GM23338 (cell line): Measurements from ENCODE around the gene SUSD3. TPM values are rescaled to one million over a fixed set of nuclear protein-coding genes. Genes with fewer than 3 reads are reported as not detected.

Experiments used
- ATAC-seq: fragments of 200-7000 bp; cut with Tn5 transposase; 3 replicates; pipeline ENCODE4 v1.9.1; 2020
- DNase-seq: peaks from one replicate; pipeline ENCODE4 v3.0.0-alpha.2; 2015; ENCODE audit warnings: low spot score
- H2AFZ ChIP-seq: fragments of 200-600 bp; sonication (generic); 2 replicates; pipeline ENCODE4 v1.8.0; 2016; ENCODE audit warnings: antibody characterized with exemption, mild to moderate bottlenecking, moderate library complexity
- H3F3A ChIP-seq: fragments of 200-600 bp; sonication (generic); replicated peaks from 2 replicates; pipeline ENCODE4 v1.8.0; 2017; ENCODE audit warnings: antibody characterized with exemption, mixed run types, low read depth
- H3K27ac ChIP-seq: fragments of 200-600 bp; sonication (generic); 2 replicates; pipeline ENCODE4 v1.6.1; 2016; ENCODE audit warnings: low read depth
- H3K27me3 ChIP-seq: fragments of 200-600 bp; sonication (generic); 2 replicates; pipeline ENCODE4 v1.8.0; 2016; ENCODE audit warnings: mild to moderate bottlenecking, mixed run types, moderate library complexity; ENCODE audit not compliant: insufficient read depth
- H3K36me3 ChIP-seq: fragments of 200-600 bp; sonication (generic); 2 replicates; pipeline ENCODE4 v1.8.0; 2016; ENCODE audit warnings: mild to moderate bottlenecking; ENCODE audit not compliant: insufficient read depth
- H3K4me1 ChIP-seq: fragments of 200-600 bp; sonication (generic); 2 replicates; pipeline ENCODE4 v1.8.0; 2016; ENCODE audit warnings: mild to moderate bottlenecking, moderate library complexity; ENCODE audit not compliant: insufficient read depth
- H3K4me2 ChIP-seq: fragments of 200-600 bp; sonication (generic); 2 replicates; pipeline ENCODE4 v1.7.1; 2017; ENCODE audit warnings: mixed run types
- H3K4me3 ChIP-seq: fragments of 200-600 bp; sonication (generic); 2 replicates; pipeline ENCODE4 v1.6.1; 2016; ENCODE audit warnings: mixed run types
- H3K79me2 ChIP-seq: fragments of 200-600 bp; sonication (generic); replicated peaks from 2 replicates; pipeline ENCODE4 v1.8.0; 2017; ENCODE audit warnings: mild to moderate bottlenecking; ENCODE audit not compliant: insufficient read depth
- H3K9me2 ChIP-seq: fragments of 200-600 bp; sonication (generic); 2 replicates; pipeline ENCODE4 v1.8.0; 2017; ENCODE audit not compliant: insufficient read depth
- H4K20me1 ChIP-seq: fragments of 200-600 bp; sonication (generic); replicated peaks from 2 replicates; pipeline ENCODE4 v1.8.0; 2017; ENCODE audit warnings: mild to moderate bottlenecking; ENCODE audit not compliant: insufficient read depth
- H3K27ac Mint-ChIP-seq: 2 replicates; pipeline ENCODE4 v1.8.0; 2020; ENCODE audit warnings: inconsistent platforms, mild to moderate bottlenecking, moderate library complexity, mixed read lengths
- H3K27me3 Mint-ChIP-seq: 3 replicates; pipeline ENCODE4 v1.8.0; 2022; ENCODE audit warnings: low read depth, mild to moderate bottlenecking, moderate library complexity, mixed read lengths, inconsistent platforms; ENCODE audit not compliant: insufficient read depth, poor library complexity
- H3K36me3 Mint-ChIP-seq: 3 replicates; pipeline ENCODE4 v1.8.0; 2021; ENCODE audit warnings: low read depth, mild to moderate bottlenecking, inconsistent platforms, moderate library complexity, mixed read lengths
- H3K4me1 Mint-ChIP-seq: 3 replicates; pipeline ENCODE4 v1.8.0; 2020; ENCODE audit warnings: mild to moderate bottlenecking, inconsistent platforms, mixed read lengths
- H3K4me3 Mint-ChIP-seq: 3 replicates; pipeline ENCODE4 v1.8.0; 2021; ENCODE audit warnings: moderate library complexity, mild to moderate bottlenecking, inconsistent platforms, mixed read lengths
- H3K9me3 Mint-ChIP-seq: 3 replicates; pipeline ENCODE4 v1.8.0; 2020; ENCODE audit warnings: moderate library complexity, mild to moderate bottlenecking, inconsistent platforms, mixed read lengths
- CREB1 ChIP-seq: fragments of 250-450 bp; sonication (Bioruptor Pico); IDR thresholded peaks from 2 replicates; pipeline ENCODE4 v1.5.0; 2020; ENCODE audit warnings: low read depth, mild to moderate bottlenecking, moderate library complexity
- EZH2 ChIP-seq: fragments of 200-600 bp; sonication (generic); IDR thresholded peaks from one replicate; pipeline ENCODE4 v1.8.0; 2017; ENCODE audit warnings: antibody characterized with exemption, mild to moderate bottlenecking, low read depth; ENCODE audit not compliant: unreplicated experiment
- JUNB ChIP-seq: IDR thresholded peaks from one replicate; pipeline ENCODE4 v1.6.1; 2016; ENCODE audit warnings: antibody characterized with exemption; ENCODE audit not compliant: unreplicated experiment
- NANOG ChIP-seq: IDR thresholded peaks from 2 replicates; pipeline ENCODE4 v1.6.1; 2016; ENCODE audit warnings: antibody characterized with exemption, borderline replicate concordance
- POLR2AphosphoS5 ChIP-seq: IDR thresholded peaks from 2 replicates; pipeline ENCODE4 v1.6.1; 2016; ENCODE audit warnings: antibody characterized with exemption, low read depth
- STAT1 ChIP-seq: IDR thresholded peaks from one replicate; pipeline ENCODE4 v1.6.1; 2016; ENCODE audit warnings: antibody characterized with exemption; ENCODE audit not compliant: unreplicated experiment
- ZNF114 ChIP-seq: fragments of 250-450 bp; sonication (Bioruptor Pico); IDR thresholded peaks from 2 replicates; pipeline ENCODE4 v1.5.0; 2020; ENCODE audit warnings: mild to moderate bottlenecking, moderate library complexity
- ZNF331 ChIP-seq: fragments of 250-450 bp; sonication (Bioruptor Pico); IDR thresholded peaks from 2 replicates; pipeline ENCODE4 v1.5.0; 2020; ENCODE audit warnings: low read depth, mild to moderate bottlenecking, moderate library complexity
- polyA plus RNA-seq: library from polyadenylated mRNA; unstranded; fragments of >200 nt; fragmentation: Nextera tagmentation; extraction: Ambion mirVana; gene quantifications from 2 replicates; pipeline ENCODE4 v1.2.1, GENCODE V29; 2016
- total RNA-seq: library from RNA; depleted of rRNA; stranded (reverse); fragments of >200 nt; shearing (Covaris generic); gene quantifications from 2 replicates; pipeline ENCODE4 v1.2.3, GENCODE V29; 2014
- TF ChIP-seq, protein P1 (sequence below), 2 experiments: fragments of 200-600 bp in 1 of 2; sonication (generic) in 1 of 2; conservative IDR thresholded peaks; 2 replicates each; pipeline versions ENCODE4 v1.5.1 to v1.6.1; 2016 to 2017; ENCODE audit warnings: antibody characterized with exemption in 2 of 2, low read depth in 2 of 2, mild to moderate bottlenecking in 2 of 2, moderate library complexity in 1 of 2
- TF ChIP-seq, protein P2 (sequence below): IDR thresholded peaks from one replicate; pipeline ENCODE4 v1.6.1; 2018; ENCODE audit warnings: antibody characterized with exemption; ENCODE audit not compliant: unreplicated experiment

Gene SUSD3
- total and polyA plus RNA-seq, 2 experiments from 2014 or later = 6.9 to 20.1 TPM

DNA sequence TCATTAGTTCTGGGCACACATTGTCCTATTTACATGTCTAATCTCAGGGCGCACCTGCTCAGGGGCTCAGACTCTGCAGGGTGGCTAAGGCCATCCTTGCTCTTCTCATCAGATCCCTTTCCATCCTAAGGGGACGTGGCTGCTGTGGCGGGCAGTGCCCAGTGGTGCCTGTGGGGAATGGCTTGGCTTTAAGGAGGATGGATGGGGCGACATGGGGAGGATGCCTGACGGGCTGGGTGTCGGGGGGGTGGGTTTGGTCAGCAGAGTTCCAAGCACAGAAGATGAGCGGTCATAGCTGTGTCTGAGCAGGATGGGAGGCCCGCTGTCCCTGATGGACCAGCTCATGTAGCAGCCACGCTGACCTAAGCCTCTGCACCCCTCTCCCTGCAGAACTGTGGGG lies 40.9 kb upstream of the SUSD3 start (continued):
- TF ChIP-seq, protein P1, sequence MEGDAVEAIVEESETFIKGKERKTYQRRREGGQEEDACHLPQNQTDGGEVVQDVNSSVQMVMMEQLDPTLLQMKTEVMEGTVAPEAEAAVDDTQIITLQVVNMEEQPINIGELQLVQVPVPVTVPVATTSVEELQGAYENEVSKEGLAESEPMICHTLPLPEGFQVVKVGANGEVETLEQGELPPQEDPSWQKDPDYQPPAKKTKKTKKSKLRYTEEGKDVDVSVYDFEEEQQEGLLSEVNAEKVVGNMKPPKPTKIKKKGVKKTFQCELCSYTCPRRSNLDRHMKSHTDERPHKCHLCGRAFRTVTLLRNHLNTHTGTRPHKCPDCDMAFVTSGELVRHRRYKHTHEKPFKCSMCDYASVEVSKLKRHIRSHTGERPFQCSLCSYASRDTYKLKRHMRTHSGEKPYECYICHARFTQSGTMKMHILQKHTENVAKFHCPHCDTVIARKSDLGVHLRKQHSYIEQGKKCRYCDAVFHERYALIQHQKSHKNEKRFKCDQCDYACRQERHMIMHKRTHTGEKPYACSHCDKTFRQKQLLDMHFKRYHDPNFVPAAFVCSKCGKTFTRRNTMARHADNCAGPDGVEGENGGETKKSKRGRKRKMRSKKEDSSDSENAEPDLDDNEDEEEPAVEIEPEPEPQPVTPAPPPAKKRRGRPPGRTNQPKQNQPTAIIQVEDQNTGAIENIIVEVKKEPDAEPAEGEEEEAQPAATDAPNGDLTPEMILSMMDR (conservative IDR thresholded peaks at IDR 0.05; ENCODE audit: low read depth in 2 of 2) = no peak
- TF ChIP-seq EZH2 = no peak

DNA sequence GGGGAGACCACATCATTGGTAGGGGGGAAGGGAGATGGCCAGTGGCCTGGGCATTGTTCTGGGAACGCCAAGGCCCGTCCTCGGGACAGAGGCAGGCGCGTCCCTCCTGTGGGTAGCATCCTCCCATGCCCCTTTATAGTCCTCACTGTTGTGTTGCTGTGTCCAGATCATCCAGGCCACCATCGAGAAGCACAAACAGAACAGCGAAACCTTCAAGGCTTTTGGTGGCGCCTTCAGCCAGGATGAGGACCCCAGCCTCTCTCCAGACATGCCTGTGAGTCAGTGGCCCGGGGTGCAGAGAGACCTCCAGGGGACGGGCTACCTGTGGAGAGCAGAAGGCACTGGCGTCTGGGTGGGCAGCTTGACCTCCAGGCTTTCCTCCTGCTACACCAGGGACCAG lies 38.4 kb upstream of the SUSD3 start:
- ATAC-seq = no peak

More for the DNA sequence above, 38.4 kb upstream of the SUSD3 start:
- H3K36me3 Mint-ChIP-seq = no peaks in the 10 kb centered on the region
- no peaks in the 10 kb centered on the region for H3K9me3 Mint-ChIP-seq
- Histone ChIP-seq H3K4me1 (no peaks in the 10 kb centered on the region), H4K20me1 (no peaks in the 10 kb centered on the region), H2AFZ (no peak overlapping the region), H3K9me2 (no peaks in the 10 kb centered on the region), H3K4me2 (no peak overlapping the region), H3F3A (no peaks in the 10 kb centered on the region), H3K79me2 (no peaks in the 10 kb centered on the region), H3K27ac (no peak overlapping the region), H3K4me3 (no peak overlapping the region), H3K36me3 (no peaks in the 10 kb centered on the region), H3K27me3 (no peaks in the 10 kb centered on the region)
- H3K4me3 Mint-ChIP-seq = no peak overlapping the region
- peaks cover 11% of the 10 kb centered on the region; the same call in 2 of the 3 replicates for H3K4me1 Mint-ChIP-seq
- TF ChIP-seq POLR2AphosphoS5 (no peak), ZNF114 (CRISPR knock-in tag) (no peak), CREB1 (CRISPR knock-in tag) (no peak), STAT1 (no peak), ZNF331 (CRISPR knock-in tag) (no peak), NANOG (no peak), JUNB (no peak)
- TF ChIP-seq, protein P2, sequence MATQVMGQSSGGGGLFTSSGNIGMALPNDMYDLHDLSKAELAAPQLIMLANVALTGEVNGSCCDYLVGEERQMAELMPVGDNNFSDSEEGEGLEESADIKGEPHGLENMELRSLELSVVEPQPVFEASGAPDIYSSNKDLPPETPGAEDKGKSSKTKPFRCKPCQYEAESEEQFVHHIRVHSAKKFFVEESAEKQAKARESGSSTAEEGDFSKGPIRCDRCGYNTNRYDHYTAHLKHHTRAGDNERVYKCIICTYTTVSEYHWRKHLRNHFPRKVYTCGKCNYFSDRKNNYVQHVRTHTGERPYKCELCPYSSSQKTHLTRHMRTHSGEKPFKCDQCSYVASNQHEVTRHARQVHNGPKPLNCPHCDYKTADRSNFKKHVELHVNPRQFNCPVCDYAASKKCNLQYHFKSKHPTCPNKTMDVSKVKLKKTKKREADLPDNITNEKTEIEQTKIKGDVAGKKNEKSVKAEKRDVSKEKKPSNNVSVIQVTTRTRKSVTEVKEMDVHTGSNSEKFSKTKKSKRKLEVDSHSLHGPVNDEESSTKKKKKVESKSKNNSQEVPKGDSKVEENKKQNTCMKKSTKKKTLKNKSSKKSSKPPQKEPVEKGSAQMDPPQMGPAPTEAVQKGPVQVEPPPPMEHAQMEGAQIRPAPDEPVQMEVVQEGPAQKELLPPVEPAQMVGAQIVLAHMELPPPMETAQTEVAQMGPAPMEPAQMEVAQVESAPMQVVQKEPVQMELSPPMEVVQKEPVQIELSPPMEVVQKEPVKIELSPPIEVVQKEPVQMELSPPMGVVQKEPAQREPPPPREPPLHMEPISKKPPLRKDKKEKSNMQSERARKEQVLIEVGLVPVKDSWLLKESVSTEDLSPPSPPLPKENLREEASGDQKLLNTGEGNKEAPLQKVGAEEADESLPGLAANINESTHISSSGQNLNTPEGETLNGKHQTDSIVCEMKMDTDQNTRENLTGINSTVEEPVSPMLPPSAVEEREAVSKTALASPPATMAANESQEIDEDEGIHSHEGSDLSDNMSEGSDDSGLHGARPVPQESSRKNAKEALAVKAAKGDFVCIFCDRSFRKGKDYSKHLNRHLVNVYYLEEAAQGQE = no peak
- TF ChIP-seq, protein P1 (conservative IDR thresholded peaks at IDR 0.05; ENCODE audit: low read depth in 2 of 2) = no peak
- no peak for DNase-seq
- H3K27me3 Mint-ChIP-seq = peaks cover 6% of the 10 kb centered on the region
- no peak overlapping the region for H3K27ac Mint-ChIP-seq
